Activated B cell treated with CpG ODN at 0.5 μM for 24 hours (primary cell): ENCODE data around the gene RMRP. TPM values are rescaled to one million over a fixed set of nuclear protein-coding genes. Genes with fewer than 3 reads are reported as not detected.

ENCODE experiments used
- ATAC-seq: fragments of 200-7000 bp; cut with Tn5 transposase; one replicate; pipeline ENCODE4 v1.10.0; 2021; ENCODE audit warnings: low read depth, mild to moderate bottlenecking, moderate library complexity
- CTCF ChIA-PET: fragments of 350-600 bp; sonication (Branson Sonifier 250); formaldehyde crosslinking; loops from one replicate; lab custom pipeline; 2021; ENCODE audit warnings: antibody characterized with exemption; lab: Charles Lee
- POLR2A ChIA-PET: fragments of 350-600 bp; sonication (Branson Sonifier 250); formaldehyde crosslinking; loops from one replicate; lab custom pipeline; 2021; ENCODE audit warnings: antibody characterized with exemption; lab: Charles Lee
- DNase-seq: peaks from one replicate; pipeline ENCODE4 v3.0.0; 2022
- H3K27ac Mint-ChIP-seq: one replicate; pipeline ENCODE4 v1.8.0; 2020; ENCODE audit warnings: mixed read lengths
- H3K27me3 Mint-ChIP-seq: one replicate; pipeline ENCODE4 v1.8.0; 2021; ENCODE audit warnings: mixed read lengths
- H3K36me3 Mint-ChIP-seq: one replicate; pipeline ENCODE4 v1.8.0; 2021; ENCODE audit warnings: low read depth, mixed read lengths
- H3K4me1 Mint-ChIP-seq: one replicate; pipeline ENCODE4 v1.8.0; 2021; ENCODE audit warnings: mixed read lengths
- H3K4me3 Mint-ChIP-seq: one replicate; pipeline ENCODE4 v1.8.0; 2020; ENCODE audit warnings: mild to moderate bottlenecking, mixed read lengths
- H3K9me3 Mint-ChIP-seq: one replicate; pipeline ENCODE4 v1.8.0; 2020; ENCODE audit warnings: mixed read lengths
- CTCF ChIP-seq: fragments of 200-600 bp; IDR thresholded peaks from one replicate; pipeline ENCODE4 v1.8.0; 2022; ENCODE audit warnings: antibody characterized with exemption, mild to moderate bottlenecking
- intact Hi-C: fragments of 100-400 bp; cut with micrococcal nuclease; formaldehyde crosslinking; loops from one replicate; pipeline ENCODE4 v1.15.1; 2024
- total RNA-seq: library from RNA; stranded (reverse); gene quantifications from 2 replicates; pipeline ENCODE4 v1.2.3, GENCODE V29; 2022

RMRP gene
- total RNA-seq, 1 donor from 2014 or later: 9,516 TPM

GRCh38 chr9:35627575-35627974, 30.2 kb downstream of the RMRP start:
- Mint-ChIP-seq H3K36me3 (no peaks in the 10 kb centered on the region), H3K27ac (peak overlapping the region; percentile 70), H3K9me3 (no peaks in the 10 kb centered on the region), H3K4me3 (no peak overlapping the region), H3K27me3 (no peaks in the 10 kb centered on the region), H3K4me1 (peaks cover 43% of the 10 kb centered on the region)
- intact Hi-C loops: no loop called here
- ChIA-PET POLR2A (interaction anchor here (0.6 to 6.7 kb wide), 4 partner anchors 9 to 24 kb away, joined by 3 to 72 read pairs (median 4); partner anchors contain the start of gene CD72), CTCF (no interaction called here)
- no peak for DNase-seq
- TF ChIP-seq CTCF: no peak
- peak; percentile 50 for ATAC-seq

DNA sequence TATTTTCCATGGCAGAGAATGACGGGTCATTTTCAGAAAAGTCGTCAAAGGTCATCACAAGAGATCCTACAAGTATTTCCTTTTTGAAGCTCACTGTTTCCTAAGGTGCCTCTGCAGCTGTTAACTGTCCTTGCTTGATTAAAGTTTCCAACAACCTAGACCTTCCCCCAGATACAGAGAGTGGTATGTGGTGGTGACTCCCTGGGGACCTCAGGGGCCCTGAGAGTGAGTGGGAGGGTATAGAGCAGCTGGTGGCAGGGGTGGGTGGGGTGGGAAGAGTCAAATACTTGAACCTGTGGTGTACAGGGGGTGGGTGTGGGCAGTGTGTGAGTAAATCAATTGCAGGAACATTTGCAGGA, 38.0 kb downstream of the RMRP start:
- DNase-seq (peak; percentile 56), ATAC-seq (peak; percentile 72)
- Mint-ChIP-seq H3K4me1 (peaks cover 82% of the 10 kb centered on the region), H3K36me3 (peaks cover 28% of the 10 kb centered on the region), H3K4me3 (peak overlapping the region; percentile 87), H3K27ac (peak overlapping the region; percentile 97), H3K9me3 (no peaks in the 10 kb centered on the region), H3K27me3 (no peaks in the 10 kb centered on the region)
- intact Hi-C loops: loop anchor here (1.0 kb wide), 6 partner anchors 15 to 547 kb away; partner anchors contain the start of genes CCDC107, CREB3, RMRP and TLN1
- CTCF ChIA-PET: interaction anchor here (0.6 to 13.1 kb wide), 7 partner anchors 9 to 116 kb away, joined by 3 to 162 read pairs (median 12); partner anchors contain the start of genes ARHGEF39, CCDC107, RMRP and SIT1
- no peak for TF ChIP-seq CTCF
- POLR2A ChIA-PET: interaction anchor here (0.7 to 15.6 kb wide), 20 partner anchors 10 to 1162 kb away, joined by 3 to 549 read pairs (median 6); partner anchors contain the start of genes ATOSB, CCDC107, CLTA and CREB3

- ATAC-seq: peak; percentile 56
These were observed 38.7 kb downstream of the RMRP start for GRCh38 chr9:35618854-35619799.

DNA sequence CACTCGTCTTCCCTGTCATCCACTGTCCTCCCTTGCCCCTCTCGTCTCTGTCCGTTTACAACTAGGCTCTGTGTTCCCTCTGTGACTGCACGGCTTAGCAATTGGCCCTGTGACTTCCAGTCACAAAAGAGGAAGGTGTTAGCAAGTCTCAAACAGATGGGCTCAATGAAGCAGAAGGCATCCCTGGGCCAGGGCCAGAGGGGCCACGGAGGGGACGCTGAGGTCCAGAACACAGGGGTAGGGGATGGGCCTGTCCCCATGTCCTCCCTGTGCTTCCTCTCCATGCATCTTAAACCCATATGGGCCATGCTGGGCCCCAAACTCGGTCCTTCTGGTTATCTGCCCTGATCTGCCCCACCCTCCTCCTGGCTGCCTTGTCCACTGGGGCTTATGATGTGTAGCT, 39.5 kb downstream of the RMRP start, which contains the start of gene CD72:
Gene CD72, minus strand, starts transcription at position 89 of the 403 bp plus-strand sequence. CDS start 110 bp downstream, outside the sequence.
- ChIA-PET CTCF (interaction anchor here (1.0 to 13.1 kb wide), 6 partner anchors 10 to 78 kb away, joined by 3 to 162 read pairs (median 10); partner anchors contain the start of genes ARHGEF39, CCDC107, RMRP and SIT1), POLR2A (interaction anchor here (0.9 to 15.6 kb wide), 11 partner anchors 9 to 573 kb away, joined by 3 to 549 read pairs (median 27); partner anchors contain the start of genes ARHGEF39, CCDC107, CLTA and CREB3)
- ATAC-seq (peak; percentile 48), DNase-seq (no peak)
- Mint-ChIP-seq H3K4me1 (peaks cover 93% of the 10 kb centered on the region), H3K4me3 (peak within 1 kb of the TSS; percentile 87), H3K36me3 (peaks cover 43% of the 10 kb centered on the region), H3K9me3 (no peaks in the 10 kb centered on the region), H3K27me3 (no peaks in the 10 kb centered on the region), H3K27ac (peak within 1 kb of the TSS; percentile 97)
- no peak for TF ChIP-seq CTCF
- intact Hi-C loops: loop anchor here (1.0 kb wide), 2 partner anchors 78 to 101 kb away; no protein-coding TSS in a partner anchor

More at GRCh38 chr9:35618854-35619799, 38.7 kb downstream of the RMRP start:
- intact Hi-C loops: loop anchor here (1.0 kb wide), 8 partner anchors 15 to 547 kb away; partner anchors contain the start of genes CCDC107, CREB3, RMRP and TLN1
- peak; percentile 62 for DNase-seq
- peaks cover 86% of the 10 kb centered on the region for H3K4me1 Mint-ChIP-seq
- H3K27me3 Mint-ChIP-seq: no peaks in the 10 kb centered on the region
- no peaks in the 10 kb centered on the region for H3K9me3 Mint-ChIP-seq
- peaks cover 35% of the 10 kb centered on the region for H3K36me3 Mint-ChIP-seq
- POLR2A ChIA-PET: interaction anchor here (0.9 to 15.6 kb wide), 18 partner anchors 10 to 572 kb away, joined by 3 to 549 read pairs (median 7); partner anchors contain the start of genes ATOSB, CCDC107, CLTA and CREB3
- CTCF ChIA-PET: interaction anchor here (0.6 to 13.1 kb wide), 11 partner anchors 8 to 117 kb away, joined by 3 to 162 read pairs (median 6); partner anchors contain the start of genes ARHGEF39, CCDC107, RMRP and SIT1
- peak overlapping the region; percentile 87 for H3K4me3 Mint-ChIP-seq
- TF ChIP-seq CTCF: no peak
- peak overlapping the region; percentile 97 for H3K27ac Mint-ChIP-seq
